Umbilical cord (tissue), 2 donors: ENCODE data around the gene ATAT1. TPM values are rescaled to one million over a fixed set of nuclear protein-coding genes. Genes with fewer than 3 reads are reported as not detected.

Source experiments
- DNase-seq: peaks from one replicate; pipeline ENCODE4 v3.0.0-alpha.2; 2015; ENCODE audit warnings: low spot score
- total RNA-seq: library from RNA; depleted of rRNA; stranded (reverse); fragments of >200 nt; gene quantifications from one replicate; pipeline ENCODE4 v1.2.3, GENCODE V29; 2014; ENCODE audit warnings: low replicate concordance; ENCODE audit not compliant: insufficient read depth

ATAT1 gene
- total RNA-seq = 1.9 TPM

DNA sequence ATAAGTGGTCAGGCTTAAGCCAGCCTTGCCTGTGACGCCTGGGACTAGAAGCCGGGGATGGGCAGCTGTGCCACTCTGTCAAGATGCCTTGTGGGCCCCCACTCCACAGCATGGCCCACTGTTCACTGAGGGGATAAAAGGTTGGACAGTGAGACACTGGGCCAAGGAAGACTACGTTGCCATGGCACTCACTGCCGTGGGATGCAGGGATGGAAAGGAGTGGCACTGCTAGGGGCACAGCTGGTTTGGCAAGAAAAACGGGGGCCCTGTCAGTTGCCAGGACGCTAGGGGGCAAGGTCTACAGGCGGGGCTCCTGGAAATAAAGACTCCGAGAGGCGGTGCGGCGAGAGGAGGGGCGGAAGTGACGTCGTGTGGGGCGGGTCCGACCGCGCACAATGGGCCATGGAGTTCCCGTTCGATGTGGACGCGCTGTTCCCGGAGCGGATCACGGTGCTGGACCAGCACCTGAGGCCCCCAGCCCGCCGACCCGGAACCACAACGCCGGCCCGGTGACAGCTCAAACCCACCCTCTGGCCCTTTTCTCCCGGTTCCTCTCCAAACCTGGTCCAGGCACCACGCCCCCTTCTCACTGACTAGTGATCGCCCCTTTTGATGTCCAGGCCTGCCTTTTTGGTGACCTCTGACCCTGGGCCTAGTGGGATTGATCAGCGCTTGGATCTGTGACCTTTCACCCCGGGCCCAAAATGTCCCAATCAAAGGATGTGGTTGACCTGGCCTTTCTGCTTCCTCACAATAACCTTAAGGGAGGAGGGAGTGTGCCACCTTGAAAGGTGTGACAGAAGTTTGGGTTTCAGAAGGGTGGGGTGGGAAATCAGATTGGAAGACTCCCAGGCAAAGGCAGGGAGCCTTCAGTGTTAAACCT lies at the start of gene ATAT1:
ATAT1 (plus strand) TSS at position 391 of the 883 bp plus-strand sequence.
- DNase-seq = peak; percentile 90

DNA sequence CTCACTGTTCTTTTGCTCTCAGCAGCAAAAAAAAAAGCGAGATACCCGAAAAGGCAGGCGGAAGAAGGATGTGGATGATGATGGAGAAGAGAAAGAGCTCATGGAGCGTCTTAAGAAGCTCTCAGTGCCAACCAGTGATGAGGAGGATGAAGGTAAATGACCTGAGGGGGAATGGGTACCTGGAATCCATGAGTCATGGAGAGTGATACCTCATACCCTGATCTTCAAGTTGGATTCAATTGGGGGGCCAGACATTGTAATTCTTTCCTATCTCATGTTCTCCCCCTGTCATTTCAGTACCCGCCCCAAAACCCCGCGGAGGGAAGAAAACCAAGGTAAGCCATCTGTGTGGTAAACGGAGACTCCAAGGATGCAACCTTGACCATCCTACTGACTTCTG lies 48.6 kb upstream of the ATAT1 start:
- no peak for DNase-seq

DNA sequence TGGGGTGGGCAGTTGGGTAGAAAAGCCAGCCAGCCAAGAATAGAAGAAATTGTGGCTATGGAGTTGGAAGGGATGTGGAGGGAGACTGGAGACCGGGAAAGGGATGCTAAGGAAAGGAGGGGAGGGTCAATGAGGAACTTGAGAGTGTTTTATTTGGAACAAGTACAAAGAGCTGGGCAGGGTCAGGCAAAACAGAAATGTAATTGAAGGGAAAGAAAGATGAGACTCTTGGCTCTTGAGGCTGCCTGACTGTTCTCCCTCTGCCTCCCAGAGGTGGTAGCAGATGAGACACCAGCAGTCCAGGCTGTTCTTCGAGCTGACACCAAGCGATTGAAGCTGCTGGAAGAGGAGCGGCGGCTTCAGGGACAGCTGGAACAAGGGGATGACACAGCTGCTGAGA lies 42.8 kb upstream of the ATAT1 start:
- no peak for DNase-seq

DNA sequence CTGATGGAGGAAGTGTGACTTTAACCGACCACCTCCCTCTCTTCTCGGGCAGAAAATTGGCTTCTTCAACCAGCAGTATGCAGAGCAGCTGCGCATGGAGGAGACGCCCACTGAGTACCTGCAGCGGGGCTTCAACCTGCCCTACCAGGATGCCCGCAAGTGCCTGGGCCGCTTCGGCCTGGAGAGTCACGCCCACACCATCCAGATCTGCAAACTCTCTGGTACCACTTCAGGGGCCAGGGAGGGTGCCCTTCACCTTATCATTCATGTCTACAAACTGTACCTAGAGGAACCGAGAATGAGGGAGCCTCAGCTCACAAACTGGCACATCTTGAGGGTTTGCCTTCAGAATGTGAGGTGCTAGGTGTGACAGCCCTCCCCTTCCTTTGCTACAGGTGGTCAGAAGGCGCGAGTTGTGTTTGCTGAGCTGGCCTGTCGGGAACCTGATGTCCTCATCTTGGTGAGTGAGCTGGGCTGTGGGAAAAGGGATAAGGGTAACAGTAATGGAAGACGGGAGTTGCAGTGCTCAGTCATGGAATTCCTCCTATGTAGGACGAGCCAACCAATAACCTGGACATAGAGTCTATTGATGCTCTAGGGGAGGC lies 36.8 kb upstream of the ATAT1 start:
- DNase-seq = no peak

DNA sequence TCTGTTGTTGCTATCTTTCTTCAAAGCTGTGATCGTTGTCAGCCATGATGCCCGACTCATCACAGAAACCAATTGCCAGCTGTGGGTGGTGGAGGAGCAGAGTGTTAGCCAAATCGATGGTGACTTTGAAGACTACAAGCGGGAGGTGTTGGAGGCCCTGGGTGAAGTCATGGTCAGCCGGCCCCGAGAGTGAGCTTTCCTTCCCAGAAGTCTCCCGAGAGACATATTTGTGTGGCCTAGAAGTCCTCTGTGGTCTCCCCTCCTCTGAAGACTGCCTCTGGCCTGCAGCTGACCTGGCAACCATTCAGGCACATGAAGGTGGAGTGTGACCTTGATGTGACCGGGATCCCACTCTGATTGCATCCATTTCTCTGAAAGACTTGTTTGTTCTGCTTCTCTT lies 36.2 kb upstream of the ATAT1 start:
- DNase-seq = no peak

DNA sequence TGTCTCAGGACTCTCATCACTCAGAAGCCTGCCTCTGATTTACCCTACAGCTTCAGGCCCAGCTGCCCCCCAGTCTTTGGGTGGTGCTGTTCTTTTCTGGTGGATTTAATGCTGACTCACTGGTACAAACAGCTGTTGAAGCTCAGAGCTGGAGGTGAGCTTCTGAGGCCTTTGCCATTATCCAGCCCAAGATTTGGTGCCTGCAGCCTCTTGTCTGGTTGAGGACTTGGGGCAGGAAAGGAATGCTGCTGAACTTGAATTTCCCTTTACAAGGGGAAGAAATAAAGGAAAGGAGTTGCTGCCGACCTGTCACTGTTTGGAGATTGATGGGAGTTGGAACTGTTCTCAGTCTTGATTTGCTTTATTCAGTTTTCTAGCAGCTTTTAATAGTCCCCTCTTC lies 35.7 kb upstream of the ATAT1 start:
- DNase-seq = peak; percentile 92

DNA sequence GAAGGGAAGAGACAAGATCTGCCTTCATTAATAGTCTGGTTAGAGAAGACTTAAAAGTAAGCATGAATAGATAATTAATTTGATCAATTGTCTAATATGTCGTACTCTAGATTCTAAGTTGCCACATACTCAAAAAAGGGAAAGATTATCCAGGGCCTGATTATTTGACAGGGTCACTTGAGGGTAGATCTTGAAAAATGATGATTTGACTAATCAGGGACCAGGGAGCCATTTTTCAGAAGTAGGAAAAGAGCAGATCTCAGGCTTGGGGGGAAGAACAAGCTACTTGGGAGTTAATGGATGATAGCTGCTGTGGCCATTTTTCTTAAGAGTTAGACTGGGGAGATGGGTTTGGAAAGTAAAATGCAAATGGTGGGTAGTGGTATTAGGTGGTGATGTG lies 34.4 kb upstream of the ATAT1 start:
- DNase-seq = no peak

DNA sequence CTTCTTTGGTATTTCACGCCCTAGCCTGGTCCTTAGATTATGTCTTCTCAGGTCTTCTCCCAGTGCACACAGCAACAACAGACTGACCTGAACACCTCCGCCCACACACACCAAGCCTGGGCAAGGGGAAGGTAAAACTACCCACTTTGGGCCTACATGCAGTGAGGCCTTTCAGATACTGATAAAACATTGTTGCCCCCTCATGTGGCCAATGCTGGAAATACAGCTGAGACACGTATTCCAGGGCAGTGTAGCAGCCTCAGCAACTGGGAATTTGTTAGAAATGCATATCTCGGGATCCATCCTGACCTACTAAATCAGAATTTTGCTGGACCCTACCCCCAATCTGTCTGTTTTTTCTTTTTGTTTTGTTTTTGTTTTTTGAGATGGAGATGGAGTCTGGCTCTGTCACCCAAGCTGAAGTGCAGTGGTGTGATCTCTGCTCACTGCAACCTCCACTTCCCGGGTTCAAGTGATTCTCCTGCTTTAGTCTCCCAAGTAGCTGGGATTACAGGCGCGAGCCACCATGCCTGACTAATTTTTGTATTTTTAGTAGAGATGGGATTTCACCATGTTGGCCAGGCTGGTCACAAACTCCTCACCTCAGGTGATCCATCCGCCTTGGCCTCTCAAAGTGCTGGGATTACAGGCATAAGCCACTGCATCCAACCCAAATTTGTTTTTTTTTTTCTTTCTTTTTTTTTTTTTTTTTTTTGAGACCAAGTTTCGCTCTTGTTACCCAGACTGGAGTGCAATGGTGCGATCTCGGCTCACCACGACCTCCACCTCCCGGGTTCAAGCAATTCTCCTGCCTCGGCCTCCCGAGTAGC lies 29.1 kb upstream of the ATAT1 start:
- peak; percentile 84 for DNase-seq

DNA sequence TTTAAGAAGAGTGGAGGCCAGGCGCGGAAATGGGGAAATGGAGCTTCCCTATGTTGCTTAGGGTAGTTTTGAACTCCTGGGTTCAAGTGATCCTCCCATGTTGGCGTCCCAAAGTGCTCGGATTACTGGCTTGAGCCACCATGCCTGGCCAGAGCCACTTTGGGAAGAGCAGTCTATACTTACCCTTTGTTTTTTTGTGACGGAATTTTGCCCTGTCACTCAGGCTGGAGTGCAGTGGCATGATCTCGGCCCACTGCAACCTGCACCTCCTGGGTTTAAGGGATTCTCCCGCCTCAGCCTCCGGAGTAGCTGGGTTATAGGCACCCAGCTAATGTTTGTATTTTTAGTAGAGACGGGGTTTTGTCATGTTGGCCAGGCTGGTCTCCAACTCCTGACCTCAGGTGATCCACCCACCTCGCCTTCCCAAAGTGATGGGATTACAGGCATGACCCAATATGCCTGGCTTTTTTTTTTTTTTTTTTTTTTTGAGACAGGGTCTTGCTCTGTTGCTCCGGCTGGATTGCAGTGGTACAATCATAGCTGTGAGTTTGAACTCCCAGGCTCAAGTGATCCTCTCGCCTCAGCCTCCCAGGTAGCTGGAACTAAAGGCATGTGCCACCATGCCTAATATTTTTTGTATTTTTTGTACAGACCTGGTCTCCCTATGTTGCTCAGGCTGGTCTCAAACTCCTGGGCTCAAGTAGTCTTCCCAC lies 27.6 kb upstream of the ATAT1 start:
- DNase-seq = no peak

DNA sequence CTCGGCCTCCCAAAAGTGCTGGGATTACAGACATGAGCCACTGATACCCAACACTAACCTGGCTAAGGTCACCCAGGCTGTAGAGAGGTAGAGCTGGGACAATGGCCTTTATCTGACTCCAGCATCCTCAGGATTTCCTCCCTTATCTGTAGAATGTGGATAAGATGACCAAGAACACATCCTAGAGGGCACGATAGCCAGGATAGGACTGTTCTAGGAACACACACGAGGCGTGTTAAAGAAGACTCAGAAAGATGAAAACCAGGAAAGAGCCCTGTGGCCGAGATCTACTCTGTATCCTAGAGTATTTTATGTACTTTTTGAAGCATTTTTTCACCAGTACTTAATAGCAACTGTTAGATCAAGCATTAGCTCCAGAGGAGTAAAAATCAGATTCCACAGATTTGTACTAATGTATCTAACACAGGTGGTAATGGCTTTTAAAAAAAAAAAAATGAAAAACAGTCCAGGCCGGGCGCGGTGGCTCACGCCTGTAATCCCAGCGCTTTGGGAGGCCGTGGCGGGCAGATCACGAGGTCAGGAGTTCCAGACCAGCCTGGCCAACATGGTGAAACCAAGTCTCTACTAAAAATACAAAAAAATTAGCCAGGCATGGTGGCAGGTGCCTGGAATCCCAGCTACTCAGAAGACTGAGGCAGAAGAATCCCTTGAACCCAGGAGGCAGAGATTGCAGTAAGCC lies 26.9 kb upstream of the ATAT1 start:
- DNase-seq = no peak

DNA sequence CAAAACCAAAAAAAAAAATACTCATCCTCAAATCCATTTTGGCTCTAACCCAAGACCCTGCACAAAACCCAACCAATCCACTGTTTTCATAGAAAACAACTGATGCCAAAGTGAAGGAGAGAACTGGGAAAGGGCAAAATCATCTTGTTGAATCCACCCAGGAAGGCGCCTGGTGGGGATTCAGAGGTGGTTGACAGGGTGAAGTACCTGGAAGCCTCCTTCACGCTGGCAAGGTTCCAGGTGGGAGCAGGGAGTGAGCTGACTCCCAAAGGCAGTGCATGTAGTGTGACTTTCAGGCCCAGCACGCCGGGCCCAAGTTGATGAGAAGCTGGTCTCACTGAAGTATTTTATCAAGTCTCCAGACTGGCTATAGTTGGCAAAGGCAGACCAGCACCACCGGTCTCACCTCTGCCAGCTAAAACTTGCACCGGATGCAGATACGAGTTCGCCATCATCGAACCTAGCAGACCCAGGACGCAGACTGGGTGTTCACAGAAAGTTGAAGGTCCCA lies 26.2 kb upstream of the ATAT1 start:
- DNase-seq = no peak

DNA sequence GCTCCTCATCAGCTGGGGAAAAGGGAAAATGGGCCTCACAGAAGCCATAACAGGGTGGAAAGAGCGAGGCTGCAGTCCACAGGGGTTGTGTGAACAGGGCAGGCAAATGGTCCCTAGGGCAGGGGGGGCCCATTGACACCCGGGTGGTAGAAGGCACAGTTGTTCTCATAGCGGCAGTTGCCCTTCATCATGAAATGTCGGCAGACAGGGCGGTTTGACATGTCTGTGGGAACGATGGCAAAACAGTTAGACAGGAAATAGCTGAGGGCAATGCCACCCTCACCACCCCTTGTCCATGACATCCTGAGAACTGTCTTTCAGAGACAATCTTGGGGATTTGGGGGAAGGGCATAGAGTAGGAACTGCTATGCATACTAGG lies 25.2 kb upstream of the ATAT1 start:
- DNase-seq = no peak

DNA sequence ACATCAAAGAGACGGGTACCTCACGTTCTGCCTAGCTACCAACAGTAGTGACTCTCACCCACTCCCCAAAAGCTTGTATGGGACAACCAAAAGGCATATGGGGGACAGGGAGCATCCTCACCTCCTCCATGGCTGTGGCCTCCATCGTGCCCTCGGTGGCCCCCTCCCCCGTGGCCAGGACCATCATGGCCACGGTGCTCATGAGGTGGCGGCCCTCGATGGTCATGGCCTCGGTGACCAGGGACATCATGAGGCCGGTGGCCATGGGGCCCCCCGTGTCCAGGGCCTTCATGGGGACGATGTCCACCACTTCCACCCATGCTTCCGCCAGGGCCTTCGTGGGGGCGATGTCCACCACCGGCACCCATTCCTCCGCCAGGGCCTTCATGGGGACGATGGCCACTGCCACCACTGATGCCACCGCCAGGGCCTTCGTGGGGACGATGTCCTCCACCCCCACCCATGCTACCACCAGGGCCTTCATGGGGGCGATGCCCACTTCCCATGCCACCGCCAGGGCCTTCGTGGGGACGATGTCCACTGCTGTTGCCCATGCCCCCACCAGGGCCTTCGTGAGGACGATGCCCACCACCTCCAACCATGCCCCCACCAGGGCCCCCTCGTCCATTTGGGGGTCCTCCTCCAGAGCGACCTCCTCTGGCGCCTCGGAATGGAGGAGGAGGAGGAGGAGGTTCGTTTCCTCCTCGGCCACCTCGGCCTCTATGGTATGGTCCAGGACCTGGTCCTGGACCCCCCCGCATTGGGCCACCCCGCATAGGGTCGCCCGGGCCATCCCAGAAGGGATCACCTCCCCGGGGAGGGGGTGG lies 24.6 kb upstream of the ATAT1 start:
- DNase-seq = no peak

DNA sequence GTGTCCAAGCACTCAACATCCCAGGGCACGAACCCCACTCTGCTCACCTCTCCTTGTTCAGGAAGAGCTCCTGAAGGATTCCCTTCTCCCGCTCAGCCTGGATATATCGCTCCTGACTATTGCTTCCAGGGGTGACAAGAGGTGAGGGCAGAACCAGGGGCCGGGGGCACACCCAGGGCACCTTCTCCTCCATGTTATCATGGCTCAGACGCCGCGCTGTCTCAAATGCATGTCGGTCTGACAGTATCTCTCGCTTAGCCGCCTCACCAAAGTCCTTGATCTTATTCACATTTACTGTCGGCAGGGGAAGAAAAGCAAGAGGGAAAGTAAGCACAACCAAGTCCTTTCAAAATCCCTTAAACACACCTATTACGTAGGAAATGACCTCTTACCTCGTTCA lies 22.7 kb upstream of the ATAT1 start:
- no peak for DNase-seq

DNA sequence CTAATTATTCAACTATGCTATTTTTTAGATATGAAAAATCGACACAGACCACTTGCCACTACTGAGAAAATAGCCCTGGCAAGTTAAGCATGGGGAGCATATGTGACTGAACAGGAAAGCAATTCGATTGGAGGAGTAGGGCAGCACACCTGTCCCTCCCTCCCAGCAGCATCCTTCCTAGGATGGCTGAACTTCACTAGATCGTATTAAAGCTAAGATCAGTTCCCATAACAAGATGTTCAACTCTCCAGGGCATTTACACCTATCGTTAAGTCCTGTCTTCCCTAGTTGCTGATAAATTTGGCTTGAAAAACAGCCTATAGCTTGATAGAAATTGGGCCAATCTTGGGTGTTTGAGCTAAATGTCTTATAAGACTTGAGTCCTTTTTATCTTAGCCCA lies 16.6 kb upstream of the ATAT1 start:
- no peak for DNase-seq

DNA sequence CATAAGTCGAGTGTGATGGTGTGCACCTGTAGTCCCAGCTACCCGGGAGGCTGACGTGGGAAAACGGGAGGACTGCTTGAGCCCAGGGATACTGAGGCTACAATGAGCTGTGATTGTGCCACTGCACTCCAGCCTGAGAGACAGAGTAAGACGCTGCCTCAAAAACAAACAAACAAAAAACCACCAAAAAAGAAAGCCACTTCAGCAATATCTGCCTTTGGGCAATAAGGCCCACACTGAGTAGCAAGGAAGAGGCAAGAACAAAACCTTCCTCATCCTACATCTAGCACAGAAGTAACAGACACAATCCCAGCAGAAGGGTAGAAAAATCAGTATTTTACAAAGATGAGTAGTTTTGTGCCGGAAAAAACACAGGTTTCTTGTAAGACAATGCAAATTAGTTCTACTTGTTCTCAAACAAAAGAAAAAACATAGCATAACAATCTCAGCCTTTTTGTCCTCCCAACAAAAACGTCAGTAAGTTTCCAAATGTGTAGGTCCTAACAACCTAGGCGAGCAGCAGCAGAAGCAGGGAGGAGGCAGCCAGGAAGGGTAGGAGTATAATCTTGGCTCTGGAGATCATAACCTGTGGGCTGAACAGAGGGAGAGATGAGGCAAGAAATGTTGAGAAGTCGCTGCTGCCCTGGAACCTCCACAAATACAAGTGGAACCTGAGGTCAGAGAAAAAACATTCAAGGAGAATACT lies 15.4 kb upstream of the ATAT1 start:
- no peak for DNase-seq

DNA sequence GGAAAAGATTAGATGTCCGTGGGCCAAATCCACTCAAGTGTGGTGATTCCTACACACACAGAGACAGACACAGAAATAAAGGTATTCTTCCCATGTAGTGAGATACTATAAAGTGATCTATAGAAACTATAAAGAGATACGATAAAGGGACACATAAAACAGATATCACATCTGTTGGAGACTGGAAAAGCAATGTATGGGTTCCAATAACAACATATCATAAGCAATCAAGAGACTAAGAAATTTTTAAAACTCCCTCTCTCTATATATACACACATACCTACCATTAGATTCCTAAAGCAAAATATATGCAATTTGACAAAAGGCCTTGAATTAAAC lies 14.8 kb upstream of the ATAT1 start:
- DNase-seq = no peak

DNA sequence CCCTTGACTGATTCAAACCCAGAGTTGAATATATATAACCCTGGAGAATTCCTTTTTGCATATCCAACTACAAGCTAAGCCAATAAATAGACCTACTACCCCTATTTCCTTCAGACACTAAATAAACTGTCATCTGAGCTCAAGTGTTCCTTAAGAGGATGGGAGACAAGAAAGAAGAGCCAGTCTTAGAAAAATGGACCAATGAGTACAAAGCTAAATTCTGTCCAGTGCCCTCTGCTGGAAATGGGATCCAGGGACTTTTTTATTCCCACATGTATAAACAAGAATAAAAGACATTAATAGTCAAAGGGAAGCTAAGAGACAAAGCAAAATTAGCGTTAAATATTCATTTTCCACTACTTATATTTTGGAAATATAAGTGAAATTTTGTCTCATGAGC lies 14.5 kb upstream of the ATAT1 start:
- DNase-seq = peak; percentile 52

DNA sequence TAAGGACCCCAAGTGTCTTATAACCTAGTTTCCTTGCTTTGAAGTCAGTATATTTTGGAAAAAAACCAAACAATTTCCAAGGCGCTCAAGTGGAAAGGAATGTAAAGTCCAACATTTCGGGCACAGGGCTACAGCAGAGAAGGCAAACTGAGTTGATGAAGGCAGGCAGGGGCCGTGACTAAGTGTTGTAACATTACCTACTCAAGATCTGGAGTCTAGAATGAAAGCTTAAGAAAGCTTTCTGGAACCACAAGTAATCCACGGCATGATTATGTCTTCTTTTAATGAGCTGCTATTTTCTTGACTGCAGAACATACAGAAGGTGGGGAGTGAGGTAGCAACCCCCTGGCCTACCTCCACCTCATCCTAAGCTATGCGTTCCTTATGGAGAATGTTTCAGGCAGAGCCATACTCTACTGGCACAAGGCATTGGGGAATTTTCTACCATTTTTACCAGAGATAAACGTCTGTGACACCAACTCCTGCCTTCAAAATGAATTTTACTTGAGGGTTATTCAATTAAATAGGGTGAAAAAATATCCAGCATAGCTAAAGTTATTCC lies 13.9 kb upstream of the ATAT1 start:
- DNase-seq = peak; percentile 61
